Measurements from ENCODE around the gene DLG1.

GRCh38 chr3:197229178-197229577 is 69.2 kb downstream of the DLG1 start:
- no peak for TF ChIP-seq POLR2AphosphoS5 (IDR thresholded peaks at IDR 0.05)
- TF ChIP-seq POLR2A (IDR thresholded peaks at IDR 0.05), result no peak

Measured in transverse colon (tissue), 3 donors.